OCI-LY7 (cell line): Measurements from ENCODE around the gene USP11. TPM values are rescaled to one million over a fixed set of nuclear protein-coding genes. Genes with fewer than 3 reads are reported as not detected.

Experiments used
- BruUV-seq: library from RNA; stranded (reverse); fragments of 400-500 nt; replicated peaks from 2 replicates; lab custom pipeline; 2021; lab: Mats Ljungman, UMichigan
- CTCF ChIA-PET: fragments of 300-600 bp; sonication (Branson Sonifier 250); formaldehyde crosslinking; loops from one replicate; lab custom pipeline; 2022; ENCODE audit warnings: antibody characterized with exemption; ENCODE audit not compliant: unreplicated experiment; lab: Charles Lee
- POLR2A ChIA-PET: fragments of 300-600 bp; sonication (Branson Sonifier 250); formaldehyde crosslinking; loops from one replicate; lab custom pipeline; 2022; ENCODE audit warnings: antibody characterized with exemption; lab: Charles Lee
- DNase-seq: peaks from one replicate; pipeline ENCODE4 v3.0.0-alpha.2; 2015; ENCODE audit warnings: low spot score
- H2AFZ ChIP-seq: fragments of 200-600 bp; sonication (generic), shearing (Covaris generic); 2 replicates; pipeline ENCODE4 v1.6.1; 2014; ENCODE audit warnings: mild to moderate bottlenecking, antibody characterized with exemption, low read length, moderate library complexity
- H3K27ac ChIP-seq: fragments of 200-600 bp; sonication (generic); 2 replicates; pipeline ENCODE4 v1.5.1; 2014; ENCODE audit warnings: mixed run types, low read depth, mild to moderate bottlenecking, moderate library complexity, low read length, inconsistent platforms; ENCODE audit not compliant: poor library complexity, severe bottlenecking
- H3K36me3 ChIP-seq: fragments of 200-600 bp; sonication (generic); 2 replicates; pipeline ENCODE4 v1.6.1; 2014; ENCODE audit warnings: mild to moderate bottlenecking, antibody characterized with exemption, low read length, moderate library complexity, mixed read lengths; ENCODE audit not compliant: insufficient read depth
- H3K4me1 ChIP-seq: fragments of 200-600 bp; sonication (generic); 2 replicates; pipeline ENCODE4 v1.5.1; 2014; ENCODE audit warnings: mild to moderate bottlenecking, low read length; ENCODE audit not compliant: insufficient read depth, poor library complexity, severe bottlenecking
- H3K4me2 ChIP-seq: fragments of 200-600 bp; sonication (generic); 2 replicates; pipeline ENCODE4 v1.6.1; 2014; ENCODE audit warnings: mild to moderate bottlenecking, low read length
- H3K4me3 ChIP-seq: fragments of 200-600 bp; sonication (generic); 2 replicates; pipeline ENCODE4 v1.5.1; 2014; ENCODE audit warnings: mild to moderate bottlenecking, low read depth, low read length; ENCODE audit not compliant: poor library complexity, severe bottlenecking
- H3K79me2 ChIP-seq: fragments of 200-600 bp; sonication (generic); 2 replicates; pipeline ENCODE4 v1.6.1; 2016; ENCODE audit warnings: low read depth, mild to moderate bottlenecking, low read length, moderate library complexity, mixed read lengths; ENCODE audit not compliant: insufficient read depth
- H3K9me2 ChIP-seq: fragments of 200-600 bp; sonication (generic); 2 replicates; pipeline ENCODE4 v1.6.1; 2016; ENCODE audit warnings: mild to moderate bottlenecking, low read length, mixed read lengths; ENCODE audit not compliant: insufficient read depth
- H3K9me3 ChIP-seq: fragments of 200-600 bp; sonication (generic); 2 replicates; pipeline ENCODE4 v1.6.1; 2014; ENCODE audit warnings: mild to moderate bottlenecking, mixed run types, low read length, mixed read lengths
- H4K20me1 ChIP-seq: fragments of 200-600 bp; sonication (generic); 2 replicates; pipeline ENCODE4 v1.6.1; 2014; ENCODE audit warnings: mild to moderate bottlenecking, antibody characterized with exemption, low read length, moderate library complexity, mixed read lengths; ENCODE audit not compliant: insufficient read depth
- CTCF ChIP-seq: fragments of 200-600 bp; sonication (generic); conservative IDR thresholded peaks from 2 replicates; pipeline ENCODE4 v1.5.1; 2014; ENCODE audit warnings: mild to moderate bottlenecking, antibody characterized with exemption, low read length, moderate library complexity, mixed read lengths
- EZH2phosphoT487 ChIP-seq: fragments of 200-600 bp; sonication (generic); IDR thresholded peaks from 2 replicates; pipeline ENCODE4 v1.6.1; 2018; ENCODE audit warnings: low read depth, borderline replicate concordance, mild to moderate bottlenecking, mixed run types, antibody characterized with exemption, low read length, moderate library complexity, mixed read lengths
- intact Hi-C: fragments of 100-400 bp; cut with micrococcal nuclease; formaldehyde crosslinking; loops from one replicate; pipeline ENCODE4 v1.10.0; 2022; ENCODE audit not compliant: unreplicated experiment
- total RNA-seq, 2 experiments: library from RNA; depleted of rRNA in 1 of 2; stranded (reverse); fragments of >200 nt in 1 of 2; shearing (Covaris generic) in 1 of 2; gene quantifications; 2 replicates each; pipeline ENCODE4 v1.2.3, GENCODE V29; 2014 to 2022

The USP11 gene
- total RNA-seq, 2 experiments from 2014 or later, result 46.5 to 91.8 TPM

DNA sequence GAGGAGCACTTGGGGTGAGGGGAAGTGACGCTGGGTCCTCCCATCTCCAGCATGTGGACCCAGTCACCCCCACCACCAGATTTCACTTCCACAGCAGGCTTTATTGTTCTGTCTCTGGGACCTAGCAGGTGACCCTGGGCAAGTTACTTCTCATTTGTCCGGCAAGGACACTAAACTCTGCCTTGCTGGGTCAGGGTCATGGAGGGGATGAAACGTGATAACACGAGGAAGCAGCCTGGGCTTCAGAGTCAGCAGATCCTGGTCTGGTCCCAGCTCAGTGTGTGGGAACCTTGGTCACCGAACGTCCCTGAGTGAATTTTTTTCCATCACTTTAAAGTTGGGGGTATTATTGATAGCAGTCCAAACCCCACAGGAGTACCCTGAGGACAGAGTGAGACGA is 35.3 kb upstream of the USP11 start:
- DNase-seq, result no peak

DNA sequence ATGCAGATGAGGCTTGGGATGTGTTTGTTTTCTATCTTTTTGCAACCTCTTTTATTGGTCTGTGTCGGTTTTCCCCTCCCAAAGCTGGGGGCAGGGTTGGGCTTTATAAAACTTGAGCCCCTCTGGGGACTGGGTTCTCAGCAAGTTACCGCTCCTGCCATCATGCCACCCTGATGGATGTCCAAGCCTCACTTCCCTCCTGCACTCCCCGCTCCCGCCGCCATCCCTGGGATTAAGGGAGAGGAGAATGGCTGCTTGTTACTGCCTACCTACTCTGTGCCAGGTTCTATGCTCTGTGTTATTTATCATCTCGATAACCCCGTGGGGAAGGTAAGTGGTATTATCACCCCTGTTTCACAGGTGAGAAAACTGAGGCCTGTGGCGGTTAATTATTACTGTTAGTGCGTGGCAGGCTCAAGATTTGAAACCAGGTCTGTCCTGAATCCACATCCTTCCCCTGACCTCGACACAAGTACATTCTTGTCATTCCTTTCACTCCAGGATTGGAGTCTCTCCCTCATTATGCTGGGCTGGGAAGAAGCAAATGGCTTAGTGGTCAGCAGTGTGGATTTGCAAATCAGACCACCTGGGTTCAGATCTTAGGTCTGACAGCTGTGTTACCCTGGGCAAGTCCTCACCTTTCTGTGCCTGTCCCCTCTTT is 34.7 kb upstream of the USP11 start:
- intact Hi-C loops, result no loop called here
- DNase-seq, result no peak
- Histone ChIP-seq H3K9me2 (no peaks in the 10 kb centered on the region), H4K20me1 (no peaks in the 10 kb centered on the region), H3K27ac (no peak overlapping the region), H3K4me1 (peaks cover 26% of the 10 kb centered on the region), H3K79me2 (peaks cover 45% of the 10 kb centered on the region), H3K4me2 (no peak overlapping the region), H3K9me3 (no peaks in the 10 kb centered on the region), H2AFZ (no peak overlapping the region), H3K4me3 (no peak overlapping the region), H3K36me3 (peaks cover 88% of the 10 kb centered on the region)
- no TSS peak for BruUV-seq
- TF ChIP-seq CTCF (no peak), EZH2phosphoT487 (no peak)
- ChIA-PET CTCF (no interaction called here), POLR2A (no interaction called here)

More for the DNA sequence above, 35.3 kb upstream of the USP11 start:
- ChIA-PET CTCF (no interaction called here), POLR2A (no interaction called here)
- Histone ChIP-seq H3K4me2 (no peak overlapping the region), H4K20me1 (no peaks in the 10 kb centered on the region), H3K79me2 (peaks cover 45% of the 10 kb centered on the region), H3K36me3 (peaks cover 82% of the 10 kb centered on the region), H3K9me3 (no peaks in the 10 kb centered on the region), H3K4me3 (no peak overlapping the region), H3K4me1 (peaks cover 26% of the 10 kb centered on the region), H3K27ac (no peak overlapping the region), H2AFZ (no peak overlapping the region), H3K9me2 (no peaks in the 10 kb centered on the region)
- intact Hi-C loops, result no loop called here
- no TSS peak for BruUV-seq
- no peak for TF ChIP-seq EZH2phosphoT487

- Histone ChIP-seq H3K79me2 (peaks cover 45% of the 10 kb centered on the region), H3K27ac (no peak overlapping the region), H4K20me1 (no peaks in the 10 kb centered on the region), H2AFZ (no peak overlapping the region), H3K4me1 (peaks cover 26% of the 10 kb centered on the region), H3K36me3 (peaks cover 92% of the 10 kb centered on the region), H3K9me3 (no peaks in the 10 kb centered on the region), H3K4me2 (no peak overlapping the region), H3K9me2 (no peaks in the 10 kb centered on the region), H3K4me3 (no peak overlapping the region)
- no peak for DNase-seq
- TF ChIP-seq EZH2phosphoT487 (no peak), CTCF (no peak)
- POLR2A ChIA-PET, result no interaction called here
- no TSS peak for BruUV-seq
- CTCF ChIA-PET, result no interaction called here
- intact Hi-C loops, result no loop called here
Measured at GRCh38 chrX:47198687-47199080, 34.1 kb upstream of the USP11 start.
